GM21367 (cell line): ENCODE measurements around the gene RTF1.
"Not testable (repeated sequence)": the region's sequence is repeated elsewhere in the genome, so short reads cannot be mapped to it uniquely, and the experiment has no call there.

Source experiments
- ATAC-seq: cut with Tn5 transposase; IDR thresholded peaks from one replicate; pipeline ENCODE4 v1.9.1; 2021; ENCODE audit not compliant: unreplicated experiment

Gene RTF1

GRCh38 chr15:41416742-41417417 lies at the start of gene RTF1:
RTF1 (plus strand) TSS chr15:41417095; CDS start chr15:41417116, 21 bp downstream.
- ATAC-seq, result peak; percentile 66

- ATAC-seq, result no peak
These were observed 49.5 kb upstream of the RTF1 start for GRCh38 chr15:41367418-41367817.

- no peak for ATAC-seq
These were observed 38.9 kb upstream of the RTF1 start for GRCh38 chr15:41377978-41378377.

GRCh38 chr15:41383974-41384749 lies 32.7 kb upstream of the RTF1 start:
- ATAC-seq, result not testable (repeated sequence)

GRCh38 chr15:41387646-41388045 lies 29.2 kb upstream of the RTF1 start:
- ATAC-seq, result no peak

GRCh38 chr15:41392659-41393058 lies 24.2 kb upstream of the RTF1 start:
- no peak for ATAC-seq

GRCh38 chr15:41394924-41395323 lies 22.0 kb upstream of the RTF1 start:
- ATAC-seq, result no peak

- ATAC-seq, result no peak
These were observed 20.8 kb upstream of the RTF1 start for GRCh38 chr15:41396111-41396510.

- ATAC-seq, result no peak
These were observed 15.0 kb upstream of the RTF1 start for GRCh38 chr15:41401904-41402267.

GRCh38 chr15:41407341-41407740 lies 9.6 kb upstream of the RTF1 start:
- no peak for ATAC-seq

- ATAC-seq, result no peak
These were observed 8.7 kb upstream of the RTF1 start for GRCh38 chr15:41408234-41408641.

GRCh38 chr15:41411031-41411430 lies 5.9 kb upstream of the RTF1 start:
- no peak for ATAC-seq

GRCh38 chr15:41411441-41411840 lies 5.5 kb upstream of the RTF1 start:
- no peak for ATAC-seq

- peak; percentile 15 for ATAC-seq
These were observed 660 bp upstream of the RTF1 start for GRCh38 chr15:41416128-41416741.

- ATAC-seq, result peak; percentile 30
These were observed 712 bp downstream of the RTF1 start for GRCh38 chr15:41417418-41418195.

- peak; percentile 64 for ATAC-seq
These were observed 7.2 kb downstream of the RTF1 start for GRCh38 chr15:41423979-41424659.

- ATAC-seq, result no peak
These were observed 7.9 kb downstream of the RTF1 start for GRCh38 chr15:41424809-41425208.

GRCh38 chr15:41425907-41426306 lies 9.0 kb downstream of the RTF1 start:
- not testable (repeated sequence) for ATAC-seq

GRCh38 chr15:41429003-41429890 lies 12.4 kb downstream of the RTF1 start:
- ATAC-seq, result peak; percentile 72
